ENCODE data around the gene LIME1.

Gene LIME1

GRCh38 chr20:63739130-63740069, 2.9 kb downstream of the LIME1 start, which contains the start of gene SLC2A4RG:
SLC2A4RG (plus strand) TSS chr20:63739776; CDS start chr20:63739913, 137 bp downstream.
- no peaks in the 10 kb centered on the region for H3K27me3 ChIP-seq (ENCODE audit: control insufficient read depth in 3 of 3, insufficient read depth in 3 of 3, low read depth in 1 of 3, low read length in 3 of 3)
- no peak within 1 kb of the TSS for H3K4ac ChIP-seq (ENCODE audit: low read length)
- peaks cover 16% of the 10 kb centered on the region for H3K79me1 ChIP-seq (ENCODE audit: low read depth, low read length)
- peak within 1 kb of the TSS; percentile 98 for H2BK5ac ChIP-seq (ENCODE audit: low read length)
- H2AK5ac ChIP-seq (ENCODE audit: low read depth, low read length), result peak within 1 kb of the TSS; percentile 100
- peak within 1 kb of the TSS; percentile 43 for H4K8ac ChIP-seq (ENCODE audit: low read depth, low read length)
- DNase-seq (ENCODE audit: low spot score), result peak; percentile 79
- no CpG with 5 or more reads among the region's 136 CpGs for WGBS, 2 donors (ENCODE audit: extremely low coverage in 2 of 2, insufficient read length in 2 of 2, insufficient replicate concordance in 1 of 2)
- peak within 1 kb of the TSS; percentile 81 for H2BK15ac ChIP-seq (ENCODE audit: low read length)
- peak within 1 kb of the TSS; percentile 97 for H3K9ac ChIP-seq (ENCODE audit: low read depth, low read length, poor library complexity)
- peaks cover 24 to 57% of the 10 kb centered on the region in 2 donors for H3K36me3 ChIP-seq (replicated peaks in 1 of 2; ENCODE audit: control insufficient read depth in 2 of 2, insufficient read depth in 2 of 2, low read length in 2 of 2)
- H3K4me1 ChIP-seq (ENCODE audit: control insufficient read depth in 2 of 2, insufficient read depth in 1 of 2, low read depth in 1 of 2, low read length in 2 of 2), result peaks cover 10 to 20% of the 10 kb centered on the region in 2 donors
- H3K9me3 ChIP-seq (replicated peaks in 1 of 2; ENCODE audit: control insufficient read depth in 2 of 2, insufficient read depth in 1 of 2, low read depth in 1 of 2, low read length in 2 of 2), result no peaks in the 10 kb centered on the region
- H3K4me3 ChIP-seq (ENCODE audit: low read length in 2 of 2), result peak within 1 kb of the TSS; percentile 69 to 89
- H3K14ac ChIP-seq (ENCODE audit: low read length), result no peak within 1 kb of the TSS
- peak within 1 kb of the TSS; percentile 90 for H2BK12ac ChIP-seq (ENCODE audit: low read length)
- peak within 1 kb of the TSS; percentile 94 for H3K27ac ChIP-seq (replicated peaks; ENCODE audit: low read length)
- H3K18ac ChIP-seq (ENCODE audit: low read length), result peak within 1 kb of the TSS; percentile 97
- peak within 1 kb of the TSS; percentile 97 for H3K4me2 ChIP-seq (ENCODE audit: insufficient read depth, low read length, poor library complexity, severe bottlenecking)
- H3K23ac ChIP-seq (ENCODE audit: low read depth, low read length, poor library complexity), result peak within 1 kb of the TSS; percentile 85
- H4K91ac ChIP-seq (ENCODE audit: low read depth, low read length, poor library complexity), result no peak within 1 kb of the TSS
- H2BK120ac ChIP-seq (ENCODE audit: low read depth, low read length), result peak within 1 kb of the TSS; percentile 8
- peak within 1 kb of the TSS; percentile 91 for H2AFZ ChIP-seq (ENCODE audit: low read length)

- peak; percentile 59 for DNase-seq (ENCODE audit: low spot score)
- peak overlapping the region; percentile 67 for H2BK15ac ChIP-seq (ENCODE audit: low read length)
- H3K27me3 ChIP-seq (ENCODE audit: control insufficient read depth in 3 of 3, insufficient read depth in 3 of 3, low read depth in 1 of 3, low read length in 3 of 3), result no peaks in the 10 kb centered on the region
- peak overlapping the region; percentile 8 for H2BK120ac ChIP-seq (ENCODE audit: low read depth, low read length)
- H3K4me1 ChIP-seq (ENCODE audit: control insufficient read depth in 2 of 2, insufficient read depth in 1 of 2, low read depth in 1 of 2, low read length in 2 of 2), result peaks cover 10 to 20% of the 10 kb centered on the region in 2 donors
- H3K4me2 ChIP-seq (ENCODE audit: insufficient read depth, low read length, poor library complexity, severe bottlenecking), result peak overlapping the region; percentile 89
- peaks cover 18 to 57% of the 10 kb centered on the region in 2 donors for H3K36me3 ChIP-seq (replicated peaks in 1 of 2; ENCODE audit: control insufficient read depth in 2 of 2, insufficient read depth in 2 of 2, low read length in 2 of 2)
- peak overlapping the region; percentile 97 for H3K9ac ChIP-seq (ENCODE audit: low read depth, low read length, poor library complexity)
- no peaks in the 10 kb centered on the region for H3K9me3 ChIP-seq (replicated peaks in 1 of 2; ENCODE audit: control insufficient read depth in 2 of 2, insufficient read depth in 1 of 2, low read depth in 1 of 2, low read length in 2 of 2)
- no peak overlapping the region for H2BK12ac ChIP-seq (ENCODE audit: low read length)
- H2AFZ ChIP-seq (ENCODE audit: low read length), result peak overlapping the region; percentile 66
- H3K14ac ChIP-seq (ENCODE audit: low read length), result no peak overlapping the region
- H3K18ac ChIP-seq (ENCODE audit: low read length), result peak overlapping the region; percentile 97
- peak overlapping the region; percentile 98 for H2BK5ac ChIP-seq (ENCODE audit: low read length)
- peak overlapping the region; percentile 100 for H2AK5ac ChIP-seq (ENCODE audit: low read depth, low read length)
- no peak overlapping the region for H4K91ac ChIP-seq (ENCODE audit: low read depth, low read length, poor library complexity)
- no CpG with 5 or more reads among the region's 80 CpGs for WGBS, 2 donors (ENCODE audit: extremely low coverage in 2 of 2, insufficient read length in 2 of 2, insufficient replicate concordance in 1 of 2)
- peak overlapping the region; percentile 85 for H3K23ac ChIP-seq (ENCODE audit: low read depth, low read length, poor library complexity)
- peaks cover 16% of the 10 kb centered on the region for H3K79me1 ChIP-seq (ENCODE audit: low read depth, low read length)
- peak overlapping the region; percentile 94 for H3K27ac ChIP-seq (replicated peaks; ENCODE audit: low read length)
- H3K4me3 ChIP-seq (ENCODE audit: low read length in 2 of 2), result peak overlapping the region; percentile 69 to 89
- H3K4ac ChIP-seq (ENCODE audit: low read length), result no peak overlapping the region
- no peak overlapping the region for H4K8ac ChIP-seq (ENCODE audit: low read depth, low read length)
Observed at GRCh38 chr20:63740070-63740626, 3.7 kb downstream of the LIME1 start.

- H3K4me2 ChIP-seq (ENCODE audit: insufficient read depth, low read length, poor library complexity, severe bottlenecking), result peak overlapping the region; percentile 89
- DNase-seq (ENCODE audit: low spot score), result peak; percentile 75
- H3K79me1 ChIP-seq (ENCODE audit: low read depth, low read length), result peaks cover 18% of the 10 kb centered on the region
- H3K4me1 ChIP-seq (ENCODE audit: control insufficient read depth in 2 of 2, insufficient read depth in 1 of 2, low read depth in 1 of 2, low read length in 2 of 2), result peaks cover 10 to 20% of the 10 kb centered on the region in 2 donors
- peak overlapping the region; percentile 94 for H3K27ac ChIP-seq (replicated peaks; ENCODE audit: low read length)
- H2BK120ac ChIP-seq (ENCODE audit: low read depth, low read length), result peak overlapping the region; percentile 8
- H3K27me3 ChIP-seq (ENCODE audit: control insufficient read depth in 3 of 3, insufficient read depth in 3 of 3, low read depth in 1 of 3, low read length in 3 of 3), result no peaks in the 10 kb centered on the region
- no CpG with 5 or more reads among the region's 29 CpGs for WGBS, 2 donors (ENCODE audit: extremely low coverage in 2 of 2, insufficient read length in 2 of 2, insufficient replicate concordance in 1 of 2)
- H4K8ac ChIP-seq (ENCODE audit: low read depth, low read length), result no peak overlapping the region
- peak overlapping the region; percentile 85 for H3K23ac ChIP-seq (ENCODE audit: low read depth, low read length, poor library complexity)
- peak overlapping the region; percentile 67 for H2BK15ac ChIP-seq (ENCODE audit: low read length)
- no peaks in the 10 kb centered on the region for H3K9me3 ChIP-seq (replicated peaks in 1 of 2; ENCODE audit: control insufficient read depth in 2 of 2, insufficient read depth in 1 of 2, low read depth in 1 of 2, low read length in 2 of 2)
- H3K9ac ChIP-seq (ENCODE audit: low read depth, low read length, poor library complexity), result peak overlapping the region; percentile 97
- peak overlapping the region; percentile 66 for H2AFZ ChIP-seq (ENCODE audit: low read length)
- H3K4ac ChIP-seq (ENCODE audit: low read length), result no peak overlapping the region
- peak overlapping the region; percentile 100 for H2AK5ac ChIP-seq (ENCODE audit: low read depth, low read length)
- H3K36me3 ChIP-seq (replicated peaks in 1 of 2; ENCODE audit: control insufficient read depth in 2 of 2, insufficient read depth in 2 of 2, low read length in 2 of 2), result peaks cover 13 to 57% of the 10 kb centered on the region in 2 donors
- no peak overlapping the region for H3K14ac ChIP-seq (ENCODE audit: low read length)
- H3K18ac ChIP-seq (ENCODE audit: low read length), result peak overlapping the region; percentile 97
- peak overlapping the region; percentile 98 for H2BK5ac ChIP-seq (ENCODE audit: low read length)
- peak overlapping the region; percentile 90 for H2BK12ac ChIP-seq (ENCODE audit: low read length)
- H3K4me3 ChIP-seq (ENCODE audit: low read length in 2 of 2), result peak overlapping the region; percentile 69 to 89
- no peak overlapping the region for H4K91ac ChIP-seq (ENCODE audit: low read depth, low read length, poor library complexity)
Observed at GRCh38 chr20:63740627-63741353, 4.3 kb downstream of the LIME1 start.

All from neuronal stem cell (in vitro differentiated cells).